ENCODE data around the gene SUCLG2. TPM values are rescaled to one million over a fixed set of nuclear protein-coding genes. Genes with fewer than 3 reads are reported as not detected.

SUCLG2 gene
- total RNA-seq, 4 donors from 2014 or later, result 29.5 to 40.2 (median 35.7) TPM

- Histone ChIP-seq H3K9me3 (no peaks in the 10 kb centered on the region), H3K4me1 (no peaks in the 10 kb centered on the region), H3K27me3 (no peaks in the 10 kb centered on the region), H3K27ac (no peak overlapping the region), H3K36me3 (no peaks in the 10 kb centered on the region), H3K4me3 (no peak overlapping the region)
- TF ChIP-seq EP300 (IDR thresholded peaks at IDR 0.05), result no peak
- no peak for TF ChIP-seq CTCF (IDR thresholded peaks at IDR 0.05)
- TF ChIP-seq POLR2AphosphoS5 (IDR thresholded peaks at IDR 0.05), result no peak
- no peak for TF ChIP-seq POLR2A (IDR thresholded peaks at IDR 0.05)
- no peak for DNase-seq (ENCODE audit: low spot score in 2 of 2)
- 96% methylated on average over 5 of the region's 5 CpGs for WGBS
Observed at GRCh38 chr3:67437789-67438188, 216.6 kb downstream of the SUCLG2 start.

- no peaks in the 10 kb centered on the region for H3K9me3 ChIP-seq
Observed at GRCh38 chr3:67437090-67437489, 217.3 kb downstream of the SUCLG2 start.

GRCh38 chr3:67433109-67433508, 221.3 kb downstream of the SUCLG2 start:
- Histone ChIP-seq H3K27me3 (no peaks in the 10 kb centered on the region), H3K4me1 (no peaks in the 10 kb centered on the region), H3K4me3 (no peak overlapping the region), H3K9me3 (no peaks in the 10 kb centered on the region), H3K27ac (no peak overlapping the region), H3K36me3 (no peaks in the 10 kb centered on the region)
- 96% methylated on average over 4 of the region's 4 CpGs for WGBS
- DNase-seq (ENCODE audit: low spot score in 2 of 2), result no peak
- TF ChIP-seq EP300 (IDR thresholded peaks at IDR 0.05) (no peak), POLR2A (IDR thresholded peaks at IDR 0.05) (no peak), CTCF (IDR thresholded peaks at IDR 0.05) (no peak), POLR2AphosphoS5 (IDR thresholded peaks at IDR 0.05) (no peak)

More at GRCh38 chr3:67437090-67437489, 217.3 kb downstream of the SUCLG2 start:
- H3K27me3 ChIP-seq, result no peaks in the 10 kb centered on the region
- TF ChIP-seq POLR2A (IDR thresholded peaks at IDR 0.05), result no peak
- TF ChIP-seq EP300 (IDR thresholded peaks at IDR 0.05), result no peak
- no peak for TF ChIP-seq POLR2AphosphoS5 (IDR thresholded peaks at IDR 0.05)
- no peak for TF ChIP-seq CTCF (IDR thresholded peaks at IDR 0.05)
- no peak overlapping the region for H3K27ac ChIP-seq
- no peak overlapping the region for H3K4me3 ChIP-seq
- no peak for DNase-seq (ENCODE audit: low spot score in 2 of 2)
- WGBS, result 82% methylated on average over 3 of the region's 3 CpGs
- no peaks in the 10 kb centered on the region for H3K4me1 ChIP-seq
- no peaks in the 10 kb centered on the region for H3K36me3 ChIP-seq

GRCh38 chr3:67431887-67432286, 222.5 kb downstream of the SUCLG2 start:
- Histone ChIP-seq H3K27me3 (no peaks in the 10 kb centered on the region), H3K4me1 (no peaks in the 10 kb centered on the region), H3K27ac (no peak overlapping the region), H3K36me3 (no peaks in the 10 kb centered on the region), H3K4me3 (no peak overlapping the region), H3K9me3 (no peaks in the 10 kb centered on the region)
- no peak for DNase-seq (ENCODE audit: low spot score in 2 of 2)
- no peak for TF ChIP-seq POLR2AphosphoS5 (IDR thresholded peaks at IDR 0.05)
- TF ChIP-seq CTCF (IDR thresholded peaks at IDR 0.05), result no peak
- TF ChIP-seq EP300 (IDR thresholded peaks at IDR 0.05), result no peak
- no peak for TF ChIP-seq POLR2A (IDR thresholded peaks at IDR 0.05)
- WGBS, result 95% methylated on average over 1 of the region's 1 CpG

- H3K27me3 ChIP-seq, result no peaks in the 10 kb centered on the region
- no peak for DNase-seq (ENCODE audit: low spot score in 2 of 2)
- peaks cover 4% of the 10 kb centered on the region for H3K36me3 ChIP-seq
- no peak overlapping the region for H3K4me3 ChIP-seq
- no peak for TF ChIP-seq EP300 (IDR thresholded peaks at IDR 0.05)
- TF ChIP-seq POLR2A (IDR thresholded peaks at IDR 0.05), result no peak
- TF ChIP-seq CTCF (IDR thresholded peaks at IDR 0.05), result no peak
- no peak for TF ChIP-seq POLR2AphosphoS5 (IDR thresholded peaks at IDR 0.05)
- peaks cover 3% of the 10 kb centered on the region for H3K9me3 ChIP-seq
- H3K4me1 ChIP-seq, result no peaks in the 10 kb centered on the region
- H3K27ac ChIP-seq, result no peak overlapping the region
Observed at GRCh38 chr3:67423722-67424121, 230.7 kb downstream of the SUCLG2 start.
